Esophagus muscularis mucosa (tissue), 4 donors: ENCODE results near the gene MYOF.

ENCODE experiments used
- CTCF ChIP-seq, 3 experiments: fragments of 200-600 bp in 2 of 3; fragments of 450-650 bp in 1 of 3; sonication (generic) in 2 of 3; IDR thresholded peaks; one replicate each; pipeline ENCODE4 v1.5.1; 2017 to 2019; ENCODE audit warnings: antibody characterized with exemption in 3 of 3, mild to moderate bottlenecking in 2 of 3, moderate library complexity in 1 of 3
- EP300 ChIP-seq: sonication (generic); formaldehyde crosslinking; IDR thresholded peaks from one replicate; pipeline ENCODE4 v1.6.1; 2017; ENCODE audit warnings: antibody characterized with exemption
- POLR2A ChIP-seq: fragments of 450-650 bp; IDR thresholded peaks from one replicate; pipeline ENCODE4 v1.6.1; 2017; ENCODE audit warnings: antibody characterized with exemption, moderate library complexity, mild to moderate bottlenecking, low read depth
- POLR2AphosphoS5 ChIP-seq, 2 donors: sonication (generic); formaldehyde crosslinking; IDR thresholded peaks; one replicate each; pipeline ENCODE4 v1.6.1; 2017; ENCODE audit warnings: antibody characterized with exemption in 2 of 2

- TF ChIP-seq EP300 (no peak), CTCF (IDR thresholded peaks at IDR 0.05) (peak; percentile 78 to 86 (median 79)), POLR2A (no peak), POLR2AphosphoS5 (IDR thresholded peaks at IDR 0.05) (no peak)
These were observed 193.2 kb downstream of the MYOF start for GRCh38 chr10:93288679-93289634.
